GM10847 (cell line): ENCODE data around the gene PRDX5.

Experiments
- POLR2A ChIP-seq: IDR thresholded peaks from 2 replicates; pipeline ENCODE4 v1.6.1; 2011; ENCODE audit not compliant: insufficient read length; ENCODE audit errors: extremely low read depth

The PRDX5 gene

DNA sequence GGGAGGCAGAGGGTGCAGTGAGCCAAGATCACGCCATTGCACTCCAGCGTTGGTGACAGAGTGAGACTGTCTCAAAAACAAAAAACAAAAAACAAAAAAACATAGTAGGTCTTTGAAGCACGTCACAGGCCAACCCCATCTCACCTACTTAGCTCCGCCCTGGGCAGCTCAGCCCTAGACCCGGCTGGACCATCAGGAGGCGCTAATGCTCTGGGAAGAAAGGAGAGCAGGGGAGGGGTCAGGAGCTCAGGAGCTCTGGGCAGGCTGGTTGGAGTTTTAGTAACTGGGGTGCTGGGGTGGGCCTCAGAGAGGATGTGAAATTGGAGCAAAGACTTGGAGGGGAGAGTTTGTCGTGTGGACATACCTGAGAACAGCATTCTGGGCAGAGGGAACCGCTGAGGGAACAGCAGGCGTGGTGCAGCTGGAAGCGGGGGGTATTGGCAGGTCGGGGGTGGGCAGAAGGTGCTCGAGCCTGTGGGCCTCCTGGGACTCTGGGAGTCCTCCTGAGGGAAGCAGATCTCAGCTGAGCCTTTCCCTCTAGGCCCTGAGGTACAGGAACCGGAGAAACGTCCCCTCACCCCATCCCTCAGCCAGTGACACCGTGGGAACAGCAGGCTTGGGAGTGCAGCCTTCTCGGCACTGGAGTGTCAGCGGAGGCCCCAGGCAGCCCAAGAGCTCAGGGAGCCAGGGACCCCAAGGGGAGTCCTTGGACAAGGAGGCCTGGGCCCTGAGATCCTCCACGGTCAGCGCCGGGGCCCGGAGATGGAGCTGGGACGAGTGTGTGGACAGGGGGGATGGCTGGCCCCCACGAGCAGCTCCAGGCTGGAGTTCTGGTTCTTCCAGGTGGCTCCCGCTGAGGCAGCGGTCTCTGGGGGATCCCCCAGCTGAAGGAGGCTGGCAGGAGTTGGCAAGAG lies 38.8 kb downstream of the PRDX5 start:
- TF ChIP-seq POLR2A: no peak

DNA sequence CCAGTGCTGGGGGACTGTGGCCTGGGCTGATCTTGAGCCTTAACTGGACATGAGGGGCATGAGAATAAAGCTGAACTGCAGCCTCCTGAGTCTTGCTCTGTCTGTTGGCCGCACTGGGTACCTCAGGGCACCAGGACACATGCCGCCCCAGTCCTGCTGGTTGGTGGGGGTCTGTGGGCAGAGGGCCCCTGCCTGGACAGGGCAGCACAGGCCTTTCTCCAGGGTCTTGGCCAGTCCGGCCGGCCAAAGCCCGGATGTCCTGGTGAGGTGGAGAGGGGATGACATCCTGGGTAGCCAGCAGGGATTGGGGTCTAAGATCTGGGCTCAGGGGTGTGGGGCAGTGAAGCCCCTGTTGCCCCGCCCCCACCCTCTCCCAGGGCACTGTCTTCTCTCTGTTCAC lies 39.5 kb downstream of the PRDX5 start:
- TF ChIP-seq POLR2A: no peak

DNA sequence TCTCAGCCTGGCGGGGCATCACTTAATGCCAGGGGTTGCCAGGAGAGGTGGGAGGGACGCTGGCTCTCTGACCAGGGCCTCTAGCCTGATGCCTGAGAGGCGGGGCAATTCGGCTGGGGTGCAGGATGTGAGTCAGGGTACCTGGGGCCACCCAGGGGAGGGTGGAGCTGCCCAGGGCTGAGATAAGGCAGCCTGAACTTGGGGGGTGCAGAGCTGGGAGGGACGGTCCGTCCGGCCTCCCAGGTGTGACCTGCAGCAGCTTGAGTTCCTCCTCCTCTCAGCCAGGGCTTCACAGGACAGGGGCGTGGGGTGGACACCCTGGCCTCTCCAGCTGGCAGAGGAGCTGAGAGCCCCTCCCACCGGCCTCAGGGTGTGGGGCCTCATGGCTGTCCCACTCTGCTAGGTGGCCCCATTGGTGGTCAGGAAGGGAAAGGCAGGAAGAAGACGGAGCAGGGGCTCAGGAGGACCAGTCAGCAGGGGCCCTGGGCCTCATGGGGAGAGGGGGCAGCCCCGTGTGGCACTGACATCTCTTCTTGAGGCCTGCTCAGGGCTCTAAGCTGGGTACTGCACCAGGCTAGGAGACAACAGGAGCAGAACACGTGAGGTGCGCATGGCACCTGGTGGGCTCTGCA lies 40.1 kb downstream of the PRDX5 start:
- no peak for TF ChIP-seq POLR2A

DNA sequence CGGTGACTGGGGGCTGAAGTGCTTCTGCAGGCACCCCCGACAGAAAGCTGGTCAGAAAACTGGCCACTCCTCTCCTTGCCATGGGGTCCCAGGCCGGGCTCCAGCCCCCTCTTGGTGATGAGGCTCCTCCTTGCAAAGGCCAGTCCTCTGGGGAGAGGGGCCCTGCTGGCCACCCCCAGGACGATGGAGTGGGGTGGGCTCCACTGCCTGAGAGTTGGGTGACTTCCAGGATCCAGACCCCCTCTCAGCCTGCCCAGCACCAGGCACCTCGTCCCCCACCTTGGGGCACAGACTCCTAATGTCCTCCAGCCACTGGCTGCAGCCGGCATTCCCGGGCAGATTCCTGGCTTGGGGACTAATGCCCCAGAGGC lies 40.6 kb downstream of the PRDX5 start:
- TF ChIP-seq POLR2A: no peak

DNA sequence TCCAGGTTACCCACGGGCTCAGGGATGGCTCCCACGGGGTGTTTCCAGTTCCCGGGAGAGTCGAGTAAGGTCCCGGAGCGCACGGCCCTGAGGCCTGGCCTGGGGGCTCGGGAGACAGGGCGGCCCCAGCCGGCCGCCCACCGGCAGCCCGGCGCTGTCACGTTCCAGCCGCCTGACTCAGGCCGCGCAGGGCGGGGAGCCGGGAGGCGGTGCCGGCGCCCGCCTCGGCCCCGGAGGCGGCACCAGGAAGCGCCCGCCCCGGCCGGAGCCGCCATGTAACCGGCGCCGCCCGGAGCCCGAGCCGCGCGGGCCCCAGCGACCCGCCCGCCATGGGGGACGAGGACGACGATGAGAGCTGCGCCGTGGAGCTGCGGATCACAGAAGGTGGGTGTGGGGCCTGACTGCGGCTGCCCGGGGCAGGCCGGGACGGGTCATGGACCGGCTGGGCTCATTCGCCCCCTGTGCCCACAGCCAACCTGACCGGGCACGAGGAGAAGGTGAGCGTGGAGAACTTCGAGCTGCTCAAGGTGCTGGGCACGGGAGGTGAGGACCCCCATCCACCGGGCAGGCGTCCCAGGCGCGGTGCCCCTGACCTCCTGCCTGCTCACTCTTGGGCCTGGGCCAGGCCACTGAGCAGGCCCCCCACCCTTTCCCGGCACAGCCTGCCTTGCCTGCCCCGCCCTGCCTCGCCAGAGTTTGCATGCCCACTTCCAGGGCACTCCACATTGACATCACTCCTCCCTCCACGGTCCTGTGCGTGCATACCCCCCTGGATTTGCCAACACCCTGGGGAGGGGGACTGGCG lies 41.2 kb downstream of the PRDX5 start, which contains the start of gene RPS6KA4:
RPS6KA4 (plus strand) TSS at position 256 of the 805 bp plus-strand sequence; CDS start at position 330, 74 bp downstream.
- TF ChIP-seq POLR2A: peak; percentile 53

DNA sequence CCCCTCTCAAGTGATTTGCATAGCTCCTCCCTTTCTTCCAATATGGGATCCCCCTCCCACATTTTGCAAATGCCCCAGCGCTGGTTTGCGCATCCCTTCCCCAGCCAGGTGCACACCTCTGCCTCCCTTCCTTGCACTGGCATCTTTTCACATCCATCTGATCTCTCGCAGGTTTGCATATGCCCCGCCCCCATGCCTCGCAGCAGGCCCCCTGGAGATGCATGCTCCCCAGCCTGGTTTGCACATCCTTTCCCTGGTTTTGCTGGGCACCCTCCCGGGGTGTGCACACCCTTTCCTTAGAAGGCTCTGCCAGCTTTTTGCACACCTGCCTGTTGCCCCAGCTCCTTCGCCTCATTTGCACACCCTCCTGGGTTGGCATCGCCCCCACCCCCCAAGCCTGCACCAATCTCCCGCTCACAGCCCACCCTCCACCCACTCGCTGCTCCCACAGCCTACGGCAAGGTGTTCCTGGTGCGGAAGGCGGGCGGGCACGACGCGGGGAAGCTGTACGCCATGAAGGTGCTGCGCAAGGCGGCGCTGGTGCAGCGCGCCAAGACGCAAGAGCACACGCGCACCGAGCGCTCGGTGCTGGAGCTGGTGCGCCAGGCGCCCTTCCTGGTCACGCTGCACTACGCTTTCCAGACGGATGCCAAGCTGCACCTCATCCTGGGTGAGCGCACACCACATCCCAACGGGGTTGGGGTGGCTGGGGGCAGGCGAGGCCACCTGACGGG lies 42.0 kb downstream of the PRDX5 start:
- TF ChIP-seq POLR2A: no peak

DNA sequence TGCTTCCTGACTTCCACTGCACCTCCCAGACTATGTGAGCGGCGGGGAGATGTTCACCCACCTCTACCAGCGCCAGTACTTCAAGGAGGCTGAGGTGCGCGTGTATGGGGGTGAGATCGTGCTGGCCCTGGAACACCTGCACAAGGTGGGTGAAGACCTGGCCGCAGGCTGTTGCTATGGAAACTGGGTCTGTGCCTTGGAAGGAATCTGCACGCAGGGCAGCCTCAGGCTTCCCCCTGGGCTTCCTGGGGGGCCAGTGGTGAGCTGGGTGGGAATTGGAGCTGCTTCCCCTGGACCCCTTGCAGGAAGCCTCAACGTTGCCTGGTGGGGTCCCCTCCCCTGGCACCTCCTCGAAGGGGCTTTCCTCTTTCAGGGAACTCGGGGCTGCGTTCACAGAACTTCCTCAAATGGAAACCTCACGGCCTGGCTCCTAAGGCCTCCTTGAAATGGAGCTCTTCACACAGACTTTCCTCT lies 42.6 kb downstream of the PRDX5 start:
- TF ChIP-seq POLR2A: no peak

DNA sequence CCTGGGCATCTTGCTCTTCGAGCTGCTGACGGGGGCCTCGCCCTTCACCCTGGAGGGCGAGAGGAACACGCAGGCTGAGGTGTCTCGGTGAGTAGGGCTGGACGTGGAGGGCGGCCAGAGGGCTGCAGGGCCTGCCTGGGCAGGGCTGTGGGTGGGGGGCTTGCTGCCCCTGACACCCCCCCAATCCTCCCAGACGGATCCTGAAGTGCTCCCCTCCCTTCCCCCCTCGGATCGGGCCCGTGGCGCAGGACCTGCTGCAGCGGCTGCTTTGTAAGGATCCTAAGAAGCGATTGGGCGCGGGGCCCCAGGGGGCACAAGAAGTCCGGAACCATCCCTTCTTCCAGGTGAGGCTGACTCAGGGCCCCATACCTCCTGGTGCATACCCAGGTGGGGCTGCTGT lies 43.7 kb downstream of the PRDX5 start:
- TF ChIP-seq POLR2A: no peak

DNA sequence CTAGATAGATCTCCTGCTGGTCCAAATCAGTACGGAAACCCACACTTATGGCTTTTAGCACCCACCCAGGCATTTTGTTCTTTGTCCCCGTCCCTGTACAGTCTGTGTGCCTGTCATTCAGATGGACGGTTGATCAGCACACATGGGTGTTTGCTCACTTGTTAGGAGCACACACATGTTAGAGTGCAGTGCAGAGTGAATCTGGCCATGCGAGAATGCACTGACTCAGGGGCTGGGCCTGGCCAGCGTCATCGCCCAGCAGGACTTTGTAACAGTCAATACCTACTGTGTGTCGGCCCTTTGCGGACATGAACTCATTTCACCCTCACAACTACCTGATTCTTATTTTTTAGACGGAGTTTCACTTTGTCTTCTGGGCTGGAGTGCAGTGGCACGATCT lies 44.4 kb downstream of the PRDX5 start:
- no peak for TF ChIP-seq POLR2A

DNA sequence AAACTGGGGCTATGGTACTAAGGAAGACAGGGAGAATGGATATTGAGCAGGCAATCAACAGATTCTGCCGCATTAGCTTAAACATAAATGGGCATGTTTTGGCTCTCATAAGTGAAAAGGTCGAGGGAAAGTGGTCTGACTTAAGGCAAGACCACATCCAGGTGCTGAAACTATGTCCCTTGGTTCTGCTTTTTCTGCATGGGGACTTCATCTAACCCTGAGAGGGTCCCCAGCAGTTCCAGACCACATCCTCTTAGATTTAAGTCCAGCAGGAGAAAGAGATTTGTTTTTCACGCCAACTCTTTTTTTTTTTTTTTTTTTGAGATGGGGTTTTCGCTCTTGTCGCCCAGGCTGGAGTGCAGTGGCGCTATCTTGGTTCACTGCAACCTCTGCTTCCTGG lies 46.5 kb downstream of the PRDX5 start:
- TF ChIP-seq POLR2A: no peak

DNA sequence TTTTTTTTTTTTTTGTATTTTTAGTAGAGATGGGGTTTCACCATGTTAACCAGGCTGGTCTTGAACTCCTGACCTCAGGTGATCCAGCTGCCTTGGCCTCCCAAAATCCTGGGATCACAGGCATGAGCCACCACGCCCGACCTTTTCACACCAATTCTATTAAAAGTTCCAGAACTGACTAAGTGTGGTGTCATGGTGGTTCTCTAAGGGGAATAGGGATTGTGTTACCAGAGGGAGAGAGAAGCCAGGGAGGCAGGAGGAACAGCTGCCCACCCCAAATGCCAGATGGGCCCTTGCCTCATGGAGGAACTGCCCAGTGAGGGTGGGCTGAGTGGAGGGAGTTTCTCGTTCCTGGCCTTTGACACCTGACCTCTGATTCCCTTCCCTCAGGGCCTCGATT lies 47.0 kb downstream of the PRDX5 start:
- no peak for TF ChIP-seq POLR2A

DNA sequence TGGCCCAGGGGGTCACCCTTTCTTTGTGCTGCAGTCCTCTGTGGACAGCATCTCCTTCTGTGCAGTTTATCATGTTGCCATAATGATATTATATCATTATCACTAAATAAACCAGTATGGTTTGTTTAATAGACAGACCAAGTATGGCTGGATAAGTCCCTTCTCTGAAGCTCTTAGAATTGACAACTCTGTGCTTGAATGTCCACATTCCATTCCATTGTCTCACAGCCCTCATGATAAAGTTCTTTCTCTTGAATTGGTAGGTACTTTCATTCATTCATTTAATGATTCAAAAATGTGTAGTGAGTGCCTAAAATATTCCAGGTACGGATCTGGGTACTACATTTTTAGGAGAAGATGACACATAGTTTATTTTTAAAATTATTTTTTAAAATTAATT lies 48.8 kb downstream of the PRDX5 start:
- TF ChIP-seq POLR2A: no peak

DNA sequence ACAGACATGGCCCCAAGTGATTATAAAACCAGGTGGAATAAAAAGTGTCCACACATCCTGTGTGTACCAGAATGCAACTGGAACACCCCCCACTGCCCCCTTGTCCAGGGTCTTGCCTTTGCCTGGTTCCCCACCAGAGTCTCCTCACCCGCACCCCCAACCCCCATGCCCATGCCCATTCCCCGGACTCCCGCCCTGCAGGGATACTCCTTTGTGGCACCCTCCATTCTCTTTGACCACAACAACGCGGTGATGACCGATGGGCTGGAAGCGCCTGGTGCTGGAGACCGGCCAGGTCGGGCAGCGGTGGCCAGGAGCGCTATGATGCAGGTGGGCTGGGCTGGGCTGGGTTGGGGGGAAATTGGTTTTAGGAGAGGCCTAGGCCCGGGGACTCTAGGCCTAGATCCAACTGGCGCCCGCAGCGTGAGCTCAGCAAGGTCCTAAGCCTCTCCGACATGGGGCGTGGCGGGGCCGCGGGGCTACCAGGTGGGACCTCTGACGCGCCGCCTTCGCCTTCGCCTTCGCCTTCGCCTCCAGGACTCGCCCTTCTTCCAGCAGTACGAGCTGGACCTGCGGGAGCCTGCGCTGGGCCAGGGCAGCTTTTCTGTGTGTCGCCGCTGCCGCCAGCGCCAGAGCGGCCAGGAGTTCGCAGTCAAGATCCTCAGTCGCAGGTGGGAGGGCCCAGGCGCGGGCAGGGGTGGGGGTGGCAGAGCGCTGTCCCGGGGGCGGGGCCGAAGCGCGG lies 50.2 kb downstream of the PRDX5 start:
- no peak for TF ChIP-seq POLR2A

DNA sequence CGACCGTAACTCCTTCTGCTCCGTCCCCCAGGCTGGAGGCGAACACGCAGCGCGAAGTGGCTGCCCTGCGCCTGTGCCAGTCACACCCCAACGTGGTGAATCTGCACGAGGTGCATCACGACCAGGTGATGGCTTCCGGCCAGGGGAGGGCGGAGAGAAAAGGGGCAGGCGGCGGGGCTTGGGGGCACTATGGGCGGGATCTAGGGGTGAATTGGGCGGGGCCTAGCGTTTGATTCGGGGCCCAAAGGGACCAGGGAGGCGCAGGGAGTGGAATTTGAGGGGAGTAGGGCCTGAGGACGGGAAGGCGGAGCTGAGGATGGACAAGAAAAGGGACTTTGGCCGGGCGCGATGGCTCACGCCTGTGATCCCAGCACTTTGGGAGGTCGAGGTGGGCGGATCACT lies 50.8 kb downstream of the PRDX5 start:
- no peak for TF ChIP-seq POLR2A
